ENCODE measurements around the gene MYO16.

DNA sequence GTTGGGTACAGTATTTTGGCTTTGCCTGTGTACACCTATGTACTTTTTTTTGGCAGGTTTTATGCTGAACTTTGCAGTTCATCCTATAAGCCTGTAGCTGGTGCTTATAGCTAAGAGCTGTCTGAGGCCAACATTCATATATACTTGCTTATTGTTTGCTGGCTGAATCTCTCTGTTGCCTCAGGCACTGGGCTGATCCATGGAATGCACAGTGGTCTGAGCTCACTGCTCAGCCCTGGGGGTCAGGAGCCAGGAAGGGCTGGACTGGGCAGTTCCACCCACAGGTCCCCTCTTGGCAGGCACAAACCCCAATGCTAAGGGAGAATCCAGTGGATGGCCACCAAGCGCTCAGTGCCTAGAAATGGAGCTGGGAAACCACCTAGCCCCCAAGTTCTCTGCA is 308.7 kb downstream of the MYO16 start:
- TF ChIP-seq, protein P1, sequence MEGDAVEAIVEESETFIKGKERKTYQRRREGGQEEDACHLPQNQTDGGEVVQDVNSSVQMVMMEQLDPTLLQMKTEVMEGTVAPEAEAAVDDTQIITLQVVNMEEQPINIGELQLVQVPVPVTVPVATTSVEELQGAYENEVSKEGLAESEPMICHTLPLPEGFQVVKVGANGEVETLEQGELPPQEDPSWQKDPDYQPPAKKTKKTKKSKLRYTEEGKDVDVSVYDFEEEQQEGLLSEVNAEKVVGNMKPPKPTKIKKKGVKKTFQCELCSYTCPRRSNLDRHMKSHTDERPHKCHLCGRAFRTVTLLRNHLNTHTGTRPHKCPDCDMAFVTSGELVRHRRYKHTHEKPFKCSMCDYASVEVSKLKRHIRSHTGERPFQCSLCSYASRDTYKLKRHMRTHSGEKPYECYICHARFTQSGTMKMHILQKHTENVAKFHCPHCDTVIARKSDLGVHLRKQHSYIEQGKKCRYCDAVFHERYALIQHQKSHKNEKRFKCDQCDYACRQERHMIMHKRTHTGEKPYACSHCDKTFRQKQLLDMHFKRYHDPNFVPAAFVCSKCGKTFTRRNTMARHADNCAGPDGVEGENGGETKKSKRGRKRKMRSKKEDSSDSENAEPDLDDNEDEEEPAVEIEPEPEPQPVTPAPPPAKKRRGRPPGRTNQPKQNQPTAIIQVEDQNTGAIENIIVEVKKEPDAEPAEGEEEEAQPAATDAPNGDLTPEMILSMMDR (IDR thresholded peaks at IDR 0.05), result no peak
- TF ChIP-seq POLR2A (IDR thresholded peaks at IDR 0.05), result no peak

All from breast epithelium (tissue), 3 donors.